Measurements from ENCODE around the gene CAMK1D.

DNA sequence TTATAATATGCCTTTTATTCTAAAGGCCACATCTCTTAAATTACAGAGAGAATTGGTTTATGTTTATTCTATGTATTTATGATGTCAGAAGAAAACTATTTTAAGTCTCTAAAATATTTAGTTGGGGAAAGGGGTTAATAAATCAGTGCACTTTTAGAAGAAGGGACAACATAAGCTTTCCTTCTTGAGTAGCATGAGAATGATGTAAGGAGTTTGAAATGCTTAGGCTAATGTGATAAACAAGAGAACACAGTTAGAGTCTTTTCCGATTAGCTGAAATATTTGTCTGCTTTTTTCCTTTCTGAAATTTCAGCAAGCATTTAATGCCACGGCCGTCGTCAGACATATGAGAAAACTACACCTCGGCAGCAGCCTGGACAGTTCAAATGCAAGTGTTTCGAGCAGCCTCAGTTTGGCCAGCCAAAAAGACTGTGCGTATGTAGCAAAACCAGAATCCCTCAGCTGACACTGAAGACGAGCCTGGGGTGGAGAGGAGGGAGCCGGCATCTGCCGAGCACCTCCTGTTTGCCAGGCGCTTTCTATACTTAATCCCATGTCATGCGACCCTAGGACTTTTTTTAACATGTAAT is 476.0 kb downstream of the CAMK1D start:
- TF ChIP-seq, protein P1, sequence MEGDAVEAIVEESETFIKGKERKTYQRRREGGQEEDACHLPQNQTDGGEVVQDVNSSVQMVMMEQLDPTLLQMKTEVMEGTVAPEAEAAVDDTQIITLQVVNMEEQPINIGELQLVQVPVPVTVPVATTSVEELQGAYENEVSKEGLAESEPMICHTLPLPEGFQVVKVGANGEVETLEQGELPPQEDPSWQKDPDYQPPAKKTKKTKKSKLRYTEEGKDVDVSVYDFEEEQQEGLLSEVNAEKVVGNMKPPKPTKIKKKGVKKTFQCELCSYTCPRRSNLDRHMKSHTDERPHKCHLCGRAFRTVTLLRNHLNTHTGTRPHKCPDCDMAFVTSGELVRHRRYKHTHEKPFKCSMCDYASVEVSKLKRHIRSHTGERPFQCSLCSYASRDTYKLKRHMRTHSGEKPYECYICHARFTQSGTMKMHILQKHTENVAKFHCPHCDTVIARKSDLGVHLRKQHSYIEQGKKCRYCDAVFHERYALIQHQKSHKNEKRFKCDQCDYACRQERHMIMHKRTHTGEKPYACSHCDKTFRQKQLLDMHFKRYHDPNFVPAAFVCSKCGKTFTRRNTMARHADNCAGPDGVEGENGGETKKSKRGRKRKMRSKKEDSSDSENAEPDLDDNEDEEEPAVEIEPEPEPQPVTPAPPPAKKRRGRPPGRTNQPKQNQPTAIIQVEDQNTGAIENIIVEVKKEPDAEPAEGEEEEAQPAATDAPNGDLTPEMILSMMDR (conservative IDR thresholded peaks at IDR 0.05; ENCODE audit: low read length): no peak
- no peak for TF ChIP-seq EZH2phosphoT487 (IDR thresholded peaks at IDR 0.05; ENCODE audit: borderline replicate concordance, low read depth, low read length)

Measured in OCI-LY7 (cell line).